Stimulated activated CD4-positive, alpha-beta T cell treated with anti-CD3 and anti-CD28 coated beads, Interleukin-15, amount 100 ng/mL, for 48 hours (primary cell): ENCODE measurements around the gene OR4A47.
"Not testable (repeated sequence)": the region's sequence is repeated elsewhere in the genome, so short reads cannot be mapped to it uniquely, and the experiment has no call there.

Experiments
- DNase-seq, 2 donors: peaks; one replicate each; pipeline ENCODE4 v3.0.0-alpha.2; 2020; ENCODE audit warnings: low read depth in 2 of 2

OR4A47 gene, protein sequence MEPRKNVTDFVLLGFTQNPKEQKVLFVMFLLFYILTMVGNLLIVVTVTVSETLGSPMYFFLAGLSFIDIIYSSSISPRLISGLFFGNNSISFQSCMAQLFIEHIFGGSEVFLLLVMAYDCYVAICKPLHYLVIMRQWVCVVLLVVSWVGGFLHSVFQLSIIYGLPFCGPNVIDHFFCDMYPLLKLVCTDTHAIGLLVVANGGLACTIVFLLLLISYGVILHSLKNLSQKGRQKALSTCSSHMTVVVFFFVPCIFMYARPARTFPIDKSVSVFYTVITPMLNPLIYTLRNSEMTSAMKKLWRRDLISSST

DNA sequence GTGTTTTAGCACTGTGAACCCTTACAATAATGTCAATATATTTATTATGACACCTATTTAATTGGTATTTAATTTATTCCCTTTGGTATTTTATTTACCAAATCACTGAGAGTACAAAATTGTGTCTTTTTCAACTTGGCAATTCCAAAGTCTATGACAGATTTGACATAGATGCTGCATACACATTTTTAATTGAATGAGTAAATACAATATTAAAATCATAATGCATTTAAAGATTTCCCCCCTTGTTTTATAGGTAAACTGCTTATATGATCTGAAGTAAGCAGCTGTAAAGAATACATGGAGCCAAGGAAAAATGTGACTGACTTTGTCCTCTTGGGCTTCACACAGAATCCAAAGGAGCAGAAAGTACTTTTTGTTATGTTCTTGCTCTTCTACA is at the start of gene OR4A47:
TSS of gene OR4A47 (plus strand) at position 301 of the 400 bp plus-strand sequence. CDS start at position 301, 0 bp downstream.
- not testable (repeated sequence) for DNase-seq

DNA sequence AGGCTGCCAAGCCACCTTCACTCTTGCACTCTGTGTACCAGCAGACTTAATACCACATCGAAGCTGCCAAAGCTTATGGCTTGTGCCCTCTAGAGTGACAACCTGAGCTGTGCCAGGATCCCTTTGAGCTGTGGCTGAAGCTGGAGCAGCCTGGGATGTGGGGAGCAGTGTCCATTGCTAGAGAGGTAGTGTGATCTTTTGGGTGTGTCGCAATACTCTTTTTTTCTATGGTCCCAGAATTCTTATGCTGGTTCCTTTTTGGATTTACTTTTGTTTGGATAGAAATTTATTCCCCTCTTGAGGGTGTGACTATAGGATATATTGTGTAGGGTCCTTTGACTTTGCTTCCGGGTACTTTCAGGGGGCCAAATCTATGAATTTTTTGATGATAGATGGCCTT is 32.7 kb upstream of the OR4A47 start:
- not testable (repeated sequence) for DNase-seq

DNA sequence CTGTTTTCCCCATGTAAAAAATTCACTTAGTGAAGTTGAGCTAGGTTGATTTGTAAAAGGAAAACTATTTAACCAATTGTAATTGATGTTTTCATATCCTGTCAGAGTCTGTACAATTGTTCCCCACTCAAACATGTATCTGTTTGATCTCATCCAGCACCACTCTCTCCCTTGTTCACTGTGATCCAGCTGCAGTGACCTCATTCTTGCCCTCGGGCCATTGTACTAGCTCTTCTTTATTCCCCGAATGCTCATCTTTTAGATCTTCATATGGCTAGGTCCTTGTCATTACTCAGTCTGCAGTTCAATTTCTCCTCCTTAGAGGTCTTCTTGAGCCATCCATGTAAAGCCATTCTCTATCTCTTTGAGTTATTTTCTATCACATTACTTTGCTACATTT is 14.6 kb upstream of the OR4A47 start:
- not testable (repeated sequence) for DNase-seq

DNA sequence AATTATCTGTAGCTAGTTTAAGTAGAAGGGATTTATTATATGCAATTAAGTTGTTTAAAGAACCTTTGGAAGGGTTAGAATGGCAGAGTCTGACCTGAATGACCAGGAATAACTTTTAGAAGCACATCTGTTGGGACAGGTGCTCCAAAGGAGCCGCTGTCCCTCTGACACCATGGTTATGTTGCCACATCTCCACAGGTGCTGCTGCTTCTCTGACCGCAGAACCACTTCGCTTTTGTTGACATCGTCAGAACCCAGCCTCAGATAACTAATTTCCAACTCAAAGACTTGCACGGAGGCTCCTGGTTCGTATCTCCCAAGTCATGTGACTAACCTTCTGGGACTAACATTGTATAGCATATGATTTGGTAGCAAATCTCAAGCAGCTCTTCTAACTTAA is 13.9 kb upstream of the OR4A47 start:
- not testable (repeated sequence) for DNase-seq

DNA sequence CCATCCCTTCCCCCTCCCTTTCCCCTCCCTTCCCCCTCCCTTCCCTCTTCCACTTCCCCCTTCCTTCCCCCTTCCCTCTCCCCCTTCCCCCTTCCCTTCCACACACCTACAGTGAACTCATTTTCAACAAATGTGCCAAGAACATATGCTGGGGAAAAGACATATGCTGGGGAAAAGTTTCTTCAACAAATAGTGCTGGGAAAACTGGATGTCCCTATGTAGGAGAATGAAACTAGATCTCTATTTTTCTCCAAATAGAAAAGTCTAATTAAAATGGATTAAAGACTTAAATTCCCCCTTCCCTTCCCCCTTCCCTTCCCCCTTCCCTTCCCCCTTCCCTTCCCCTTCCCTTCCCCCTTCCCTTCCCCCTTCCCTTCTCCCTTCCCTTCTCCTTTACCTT is 17.6 kb downstream of the OR4A47 start:
- not testable (repeated sequence) for DNase-seq

DNA sequence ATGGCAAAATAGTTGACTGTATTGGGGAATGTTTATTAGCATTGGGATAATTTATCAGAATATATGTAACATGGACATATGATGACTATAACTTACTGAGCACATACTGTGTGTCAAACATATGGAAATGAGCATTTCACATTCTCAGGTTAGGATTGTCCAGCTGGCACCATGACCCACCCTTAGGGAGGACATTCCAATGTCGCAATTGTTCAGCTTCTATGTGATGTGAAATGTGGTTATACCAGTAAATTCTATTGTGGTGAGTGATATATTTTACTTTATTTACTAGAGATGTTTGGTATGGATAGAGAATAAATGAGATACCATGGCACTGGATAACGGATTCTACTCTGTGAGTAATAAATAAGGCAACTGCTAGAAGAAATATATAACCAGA is 50.4 kb downstream of the OR4A47 start:
- no peak for DNase-seq
